ENCODE data around the gene SRSF3. TPM values are rescaled to one million over a fixed set of nuclear protein-coding genes. Genes with fewer than 3 reads are reported as not detected.

Gene SRSF3
- total RNA-seq, 1 donor from 2014 or later, result 94.7 TPM

GRCh38 chr6:36624461-36625157 lies 30.4 kb downstream of the SRSF3 start:
- DNase-seq (ENCODE audit: low spot score in 2 of 2), result no peak
- no peak for TF ChIP-seq CTCF (IDR thresholded peaks at IDR 0.05)
- Histone ChIP-seq H3K4me3 (peak overlapping the region in 1 of 2 donors; percentile 4), H3K27me3 (no peaks in the 10 kb centered on the region), H3K36me3 (no peaks in the 10 kb centered on the region), H3K27ac (peak overlapping the region; percentile 77 to 85), H3K9me3 (no peaks in the 10 kb centered on the region), H3K4me1 (peaks cover 23 to 50% of the 10 kb centered on the region in 2 donors)
- intact Hi-C loops (cut with DNase I), result loop anchor here (1.0 to 10.0 kb wide), 3 partner anchors 56 to 360 kb away; partner anchors contain the start of gene MTCH1

- Histone ChIP-seq H3K36me3 (no peaks in the 10 kb centered on the region), H3K4me3 (peak overlapping the region in 1 of 2 donors; percentile 4), H3K27me3 (no peaks in the 10 kb centered on the region), H3K9me3 (no peaks in the 10 kb centered on the region), H3K4me1 (peaks cover 24 to 50% of the 10 kb centered on the region in 2 donors), H3K27ac (peak overlapping the region; percentile 77 to 85)
- DNase-seq (ENCODE audit: low spot score in 2 of 2), result peak in 1 of 2 donors; percentile 79
- intact Hi-C loops (cut with DNase I), result loop anchor here (1.0 to 10.0 kb wide), 3 partner anchors 55 to 359 kb away; partner anchors contain the start of gene MTCH1
- TF ChIP-seq CTCF (IDR thresholded peaks at IDR 0.05), result no peak
Observed at GRCh38 chr6:36625158-36625919, 31.2 kb downstream of the SRSF3 start.

GRCh38 chr6:36626636-36627035 lies 32.5 kb downstream of the SRSF3 start:
- Histone ChIP-seq H3K4me3 (no peak overlapping the region), H3K9me3 (no peaks in the 10 kb centered on the region), H3K36me3 (no peaks in the 10 kb centered on the region), H3K27ac (peak overlapping the region; percentile 85 to 90), H3K4me1 (peaks cover 24 to 50% of the 10 kb centered on the region in 2 donors), H3K27me3 (no peaks in the 10 kb centered on the region)
- TF ChIP-seq CTCF (IDR thresholded peaks at IDR 0.05), result no peak
- peak in 1 of 2 donors; percentile 52 for DNase-seq (ENCODE audit: low spot score in 2 of 2)
- intact Hi-C loops (cut with DNase I), result loop anchor here (5.0 to 10.0 kb wide), 2 partner anchors 226 to 358 kb away; partner anchors contain the start of gene MTCH1

GRCh38 chr6:36627141-36627540 lies 33.0 kb downstream of the SRSF3 start:
- no peak for TF ChIP-seq CTCF (IDR thresholded peaks at IDR 0.05)
- peak in 1 of 2 donors; percentile 53 for DNase-seq (ENCODE audit: low spot score in 2 of 2)
- no peak overlapping the region for H3K4me3 ChIP-seq
- intact Hi-C loops (cut with DNase I), result loop anchor here (5.0 to 10.0 kb wide), 2 partner anchors 225 to 358 kb away; partner anchors contain the start of gene MTCH1
- H3K27me3 ChIP-seq, result no peaks in the 10 kb centered on the region
- no peaks in the 10 kb centered on the region for H3K36me3 ChIP-seq
- H3K4me1 ChIP-seq, result peaks cover 24 to 50% of the 10 kb centered on the region in 2 donors
- H3K27ac ChIP-seq, result peak overlapping the region; percentile 85 to 90
- no peaks in the 10 kb centered on the region for H3K9me3 ChIP-seq

- no peaks in the 10 kb centered on the region for H3K36me3 ChIP-seq
- peak overlapping the region; percentile 85 to 90 for H3K27ac ChIP-seq
- H3K4me1 ChIP-seq, result peaks cover 24 to 50% of the 10 kb centered on the region in 2 donors
- peak; percentile 50 to 85 for DNase-seq (ENCODE audit: low spot score in 2 of 2)
- peak overlapping the region in 1 of 2 donors; percentile 0 for H3K4me3 ChIP-seq
- H3K9me3 ChIP-seq, result no peaks in the 10 kb centered on the region
- no peak for TF ChIP-seq CTCF (IDR thresholded peaks at IDR 0.05)
- intact Hi-C loops (cut with DNase I), result loop anchor here (5.0 to 10.0 kb wide), 2 partner anchors 224 to 357 kb away; partner anchors contain the start of gene MTCH1
- H3K27me3 ChIP-seq, result no peaks in the 10 kb centered on the region
Observed at GRCh38 chr6:36627801-36628246, 33.7 kb downstream of the SRSF3 start.

Measured in ascending aorta (tissue), 2 donors.